GM12872 (cell line): ENCODE measurements around the gene POLR3B.

Experiments
- TF ChIP-seq, protein P1 (sequence below): IDR thresholded peaks from 3 replicates; pipeline ENCODE4 v1.5.1; 2011; ENCODE audit warnings: low read depth, mild to moderate bottlenecking, low read length, moderate library complexity; ENCODE audit not compliant: insufficient read depth

Gene POLR3B

DNA sequence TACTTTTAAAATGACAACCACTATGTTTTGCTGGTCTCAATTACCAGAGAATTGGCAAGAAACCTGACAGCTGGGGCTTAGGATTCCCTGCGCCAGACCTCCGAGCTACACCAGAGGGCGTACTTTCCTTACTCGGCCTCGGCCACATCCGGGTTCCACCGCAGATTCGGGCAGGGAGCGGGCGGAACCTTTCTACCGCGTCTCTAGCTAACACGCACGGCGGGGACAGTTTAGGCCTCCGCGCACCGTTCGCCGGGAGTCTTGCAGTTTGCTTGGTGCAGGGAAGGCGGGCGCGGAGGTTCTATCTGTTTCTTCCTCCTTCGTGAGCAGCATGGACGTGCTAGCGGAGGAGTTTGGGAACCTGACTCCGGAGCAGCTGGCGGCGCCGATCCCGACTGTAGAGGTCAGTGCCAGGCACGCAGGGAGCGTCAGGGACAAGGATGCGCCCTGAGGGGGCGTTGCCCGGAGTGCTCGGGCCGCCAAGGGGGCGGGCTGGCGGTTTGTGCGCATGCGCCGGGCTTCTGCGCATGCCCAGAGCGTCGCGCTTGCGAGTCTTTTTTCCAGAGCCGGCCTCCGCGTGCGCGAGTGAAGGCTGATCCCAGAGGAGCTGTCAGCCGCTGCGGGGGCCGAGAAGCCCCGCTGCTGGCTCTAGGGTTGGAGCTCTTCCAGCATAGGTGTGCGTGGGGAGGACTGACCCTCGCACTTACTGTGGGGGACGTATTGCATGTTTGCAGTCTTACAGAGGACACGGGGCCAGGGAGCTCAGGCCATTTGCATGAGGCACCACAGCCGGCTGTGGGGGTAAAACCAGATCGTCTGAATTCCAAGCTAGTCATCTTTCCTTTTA lies at the start of gene POLR3B:
TSS of gene POLR3B (plus strand) at position 200 of the 847 bp plus-strand sequence. CDS start at position 332, 132 bp downstream.
- TF ChIP-seq, protein P1, sequence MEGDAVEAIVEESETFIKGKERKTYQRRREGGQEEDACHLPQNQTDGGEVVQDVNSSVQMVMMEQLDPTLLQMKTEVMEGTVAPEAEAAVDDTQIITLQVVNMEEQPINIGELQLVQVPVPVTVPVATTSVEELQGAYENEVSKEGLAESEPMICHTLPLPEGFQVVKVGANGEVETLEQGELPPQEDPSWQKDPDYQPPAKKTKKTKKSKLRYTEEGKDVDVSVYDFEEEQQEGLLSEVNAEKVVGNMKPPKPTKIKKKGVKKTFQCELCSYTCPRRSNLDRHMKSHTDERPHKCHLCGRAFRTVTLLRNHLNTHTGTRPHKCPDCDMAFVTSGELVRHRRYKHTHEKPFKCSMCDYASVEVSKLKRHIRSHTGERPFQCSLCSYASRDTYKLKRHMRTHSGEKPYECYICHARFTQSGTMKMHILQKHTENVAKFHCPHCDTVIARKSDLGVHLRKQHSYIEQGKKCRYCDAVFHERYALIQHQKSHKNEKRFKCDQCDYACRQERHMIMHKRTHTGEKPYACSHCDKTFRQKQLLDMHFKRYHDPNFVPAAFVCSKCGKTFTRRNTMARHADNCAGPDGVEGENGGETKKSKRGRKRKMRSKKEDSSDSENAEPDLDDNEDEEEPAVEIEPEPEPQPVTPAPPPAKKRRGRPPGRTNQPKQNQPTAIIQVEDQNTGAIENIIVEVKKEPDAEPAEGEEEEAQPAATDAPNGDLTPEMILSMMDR: peak; percentile 85

DNA sequence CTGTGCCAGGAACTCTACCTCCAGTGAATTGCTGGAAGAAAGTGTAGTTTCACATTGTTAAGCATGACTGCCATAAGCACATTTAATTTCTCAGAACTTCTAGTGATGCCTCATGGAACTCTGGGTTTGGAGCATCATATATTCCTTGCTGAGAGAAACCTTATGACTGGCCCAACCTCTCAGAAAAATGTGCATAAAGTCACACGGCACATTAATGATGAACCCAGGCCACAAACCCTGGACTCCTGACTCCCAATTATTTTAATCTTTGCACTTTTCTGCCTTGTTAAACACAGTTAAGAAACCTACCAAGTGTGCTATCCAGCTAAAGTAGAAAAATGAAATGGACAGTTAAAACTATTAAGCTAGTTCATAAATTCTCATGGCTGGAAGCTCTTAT lies 49.4 kb upstream of the POLR3B start:
- TF ChIP-seq, protein P1: no peak

DNA sequence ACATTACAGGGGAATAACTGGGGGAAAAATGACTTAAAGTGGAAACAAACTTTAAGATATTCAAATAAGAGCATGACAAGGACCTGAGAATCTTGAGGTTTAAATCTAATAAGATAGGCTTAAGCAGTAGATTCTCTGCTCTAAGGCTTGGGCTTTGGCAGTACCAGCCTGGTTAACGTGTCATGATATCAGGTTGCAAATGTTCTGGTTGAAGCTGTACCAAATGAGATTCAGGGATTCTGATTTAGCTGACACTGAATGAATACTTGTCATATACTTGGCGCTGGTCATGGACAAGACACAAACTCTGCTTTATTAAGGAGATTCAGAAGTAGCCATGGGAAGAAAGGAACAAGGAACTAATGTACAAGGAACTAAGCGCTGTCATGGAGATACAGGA lies 48.9 kb upstream of the POLR3B start:
- TF ChIP-seq, protein P1: no peak

DNA sequence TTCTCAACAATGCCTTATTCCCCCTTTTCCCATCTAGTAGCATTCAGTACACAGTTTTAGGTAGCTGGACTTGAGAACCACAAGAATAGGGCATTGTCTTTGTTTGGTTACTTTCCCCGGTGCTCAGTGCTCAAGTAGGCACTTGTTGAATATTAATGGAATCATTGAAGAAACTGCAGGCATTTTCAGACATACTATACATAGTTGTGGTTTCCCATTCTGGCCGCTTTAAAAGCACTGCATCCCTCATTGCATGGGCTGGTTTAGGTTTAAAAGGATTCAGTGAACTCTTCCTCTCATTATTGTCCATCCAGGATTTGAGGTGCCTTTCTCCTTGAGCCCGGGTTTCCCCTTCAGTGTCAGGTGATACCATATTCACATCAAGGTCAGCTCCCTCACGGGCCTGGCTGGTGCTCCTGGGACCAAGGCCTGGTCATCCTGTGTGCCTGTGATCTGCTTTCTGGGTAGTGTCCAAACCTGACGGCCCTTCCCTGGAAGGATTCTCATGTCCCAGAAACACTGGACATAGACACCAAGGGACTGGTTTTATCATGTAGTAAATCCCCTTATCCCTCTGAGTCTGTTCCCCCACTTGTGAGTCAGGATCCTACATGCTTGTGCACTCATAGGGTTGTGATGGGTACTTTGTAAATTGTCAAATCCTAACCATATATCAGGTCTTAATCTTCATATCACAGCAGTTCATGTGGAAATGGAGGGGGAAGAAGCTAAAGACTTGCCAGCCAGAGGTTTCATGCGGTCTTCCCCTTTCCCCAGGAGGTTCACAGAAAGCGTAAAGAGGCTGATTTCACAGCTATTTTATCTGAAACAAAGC lies 47.7 kb upstream of the POLR3B start:
- TF ChIP-seq, protein P1: no peak

DNA sequence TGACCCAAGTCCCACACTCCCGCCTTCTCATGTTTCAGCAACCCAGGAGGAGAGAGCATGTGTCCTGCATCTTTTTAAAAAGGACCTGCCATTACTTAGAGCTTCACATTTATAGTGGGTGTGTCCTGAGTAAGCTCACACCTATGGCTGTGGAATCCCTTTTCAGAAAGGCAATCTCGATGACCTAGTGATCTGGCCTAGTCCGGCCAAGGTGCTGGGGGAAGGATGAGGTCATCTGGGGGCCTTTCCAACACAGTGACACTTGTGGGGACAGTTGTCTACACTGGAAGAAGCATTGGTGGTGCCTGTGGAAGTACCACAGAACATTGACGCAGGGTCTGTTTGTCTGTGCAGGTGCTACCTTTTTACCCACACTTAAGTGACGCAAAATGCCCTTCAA lies 46.9 kb upstream of the POLR3B start:
- TF ChIP-seq, protein P1: no peak

DNA sequence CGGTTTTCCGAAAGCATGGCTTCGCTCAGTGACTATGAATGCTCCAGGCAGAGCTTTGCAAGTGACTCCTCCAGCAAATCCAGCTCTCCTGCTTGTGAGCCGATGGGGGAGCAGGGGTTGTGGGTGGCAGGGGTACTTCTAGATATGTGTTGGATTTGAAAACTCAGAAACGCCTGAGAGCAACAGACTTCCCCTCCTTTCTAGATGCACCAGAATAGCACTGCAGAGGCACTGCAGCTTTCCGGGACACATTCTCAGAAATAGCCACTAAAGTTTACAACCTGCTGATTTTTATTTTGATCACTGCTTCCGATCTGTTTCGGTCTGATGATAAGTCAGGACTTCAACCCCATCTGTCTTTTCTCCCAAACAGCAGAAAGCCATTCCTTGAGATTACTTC lies 46.4 kb upstream of the POLR3B start:
- TF ChIP-seq, protein P1: no peak

DNA sequence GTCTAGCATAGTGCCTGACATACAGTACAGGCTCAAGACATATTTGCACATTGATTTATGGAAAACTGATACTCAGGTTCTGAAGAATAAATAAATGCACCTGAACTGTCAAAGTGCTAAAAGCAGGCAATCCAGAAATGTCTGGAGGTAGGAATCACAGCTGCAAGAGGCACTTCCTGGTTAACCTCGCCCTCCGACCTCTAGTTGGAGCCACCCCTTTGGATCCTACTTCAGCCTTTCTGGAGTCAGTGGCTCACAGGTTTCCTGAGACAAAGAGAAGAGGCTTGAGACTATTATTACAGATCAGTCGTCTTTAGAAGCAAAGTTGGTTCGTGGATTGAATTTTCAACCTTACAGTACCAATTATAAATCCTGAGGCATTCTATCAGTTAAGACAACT lies 42.0 kb upstream of the POLR3B start:
- TF ChIP-seq, protein P1: no peak
